BE2C (cell line): ENCODE results near the gene CNTNAP5.

Experiments used
- DNase-seq: peaks from one replicate; pipeline ENCODE4 v3.0.0-alpha.2; 2020
- H3K27me3 ChIP-seq: fragments of 250-450 bp; sonication (Bioruptor Pico); 2 replicates; pipeline ENCODE4 v1.5.1; 2020; ENCODE audit warnings: mild to moderate bottlenecking
- H3K36me3 ChIP-seq: fragments of 250-450 bp; sonication (Bioruptor Pico); 2 replicates; pipeline ENCODE4 v1.5.1; 2020; ENCODE audit warnings: mild to moderate bottlenecking
- H3K4me1 ChIP-seq: fragments of 250-450 bp; sonication (Bioruptor Pico); 2 replicates; pipeline ENCODE4 v1.5.1; 2020
- H3K4me3 ChIP-seq: 2 replicates; pipeline ENCODE4 v1.5.1; 2011; ENCODE audit warnings: low read depth, low read length
- H3K9me3 ChIP-seq: fragments of 250-450 bp; sonication (Bioruptor Pico); 2 replicates; pipeline ENCODE4 v1.5.1; 2020
- CTCF ChIP-seq: IDR thresholded peaks from 2 replicates; pipeline ENCODE4 v1.5.1; 2012; ENCODE audit warnings: mild to moderate bottlenecking, low read depth, low read length

The CNTNAP5 gene

GRCh38 chr2:124335058-124335457 is 310.0 kb downstream of the CNTNAP5 start:
- Histone ChIP-seq H3K4me3 (no peak overlapping the region), H3K27me3 (no peaks in the 10 kb centered on the region), H3K4me1 (no peaks in the 10 kb centered on the region), H3K9me3 (no peaks in the 10 kb centered on the region), H3K36me3 (no peaks in the 10 kb centered on the region)
- no peak for DNase-seq
- TF ChIP-seq CTCF, result no peak

- DNase-seq, result no peak
- TF ChIP-seq CTCF, result no peak
- Histone ChIP-seq H3K4me1 (no peaks in the 10 kb centered on the region), H3K27me3 (no peaks in the 10 kb centered on the region), H3K4me3 (no peak overlapping the region), H3K36me3 (no peaks in the 10 kb centered on the region), H3K9me3 (no peaks in the 10 kb centered on the region)
Measured at GRCh38 chr2:124339709-124340108, 314.6 kb downstream of the CNTNAP5 start.

GRCh38 chr2:124343827-124344498 is 318.9 kb downstream of the CNTNAP5 start:
- Histone ChIP-seq H3K4me3 (no peak overlapping the region), H3K36me3 (no peaks in the 10 kb centered on the region), H3K9me3 (no peaks in the 10 kb centered on the region), H3K27me3 (no peaks in the 10 kb centered on the region), H3K4me1 (no peaks in the 10 kb centered on the region)
- no peak for TF ChIP-seq CTCF
- no peak for DNase-seq

GRCh38 chr2:124347209-124347608 is 322.1 kb downstream of the CNTNAP5 start:
- no peaks in the 10 kb centered on the region for H3K9me3 ChIP-seq
- DNase-seq, result no peak
- TF ChIP-seq CTCF, result no peak

GRCh38 chr2:124353656-124354055 is 328.6 kb downstream of the CNTNAP5 start:
- Histone ChIP-seq H3K4me3 (no peak overlapping the region), H3K36me3 (no peaks in the 10 kb centered on the region)

More at GRCh38 chr2:124347209-124347608, 322.1 kb downstream of the CNTNAP5 start:
- no peaks in the 10 kb centered on the region for H3K27me3 ChIP-seq
- no peak overlapping the region for H3K4me3 ChIP-seq
- no peaks in the 10 kb centered on the region for H3K36me3 ChIP-seq
- H3K4me1 ChIP-seq, result no peaks in the 10 kb centered on the region

More at GRCh38 chr2:124353656-124354055, 328.6 kb downstream of the CNTNAP5 start:
- no peak for TF ChIP-seq CTCF
- no peaks in the 10 kb centered on the region for H3K27me3 ChIP-seq
- H3K9me3 ChIP-seq, result no peaks in the 10 kb centered on the region
- no peaks in the 10 kb centered on the region for H3K4me1 ChIP-seq
- DNase-seq, result no peak
